GM13977 (cell line): ENCODE results near the gene SIX2.

Experiments used
- DNase-seq: peaks from one replicate; pipeline ENCODE4 v3.0.0; 2012; ENCODE audit warnings: low spot score
- CTCF ChIP-seq: IDR thresholded peaks from 2 replicates; pipeline ENCODE4 v1.5.1; 2012; ENCODE audit warnings: mild to moderate bottlenecking, control low read depth; ENCODE audit not compliant: insufficient read depth; ENCODE audit errors: extremely low read depth, missing control alignments
- in situ Hi-C: fragments of 300-500 bp; cut with MboI; formaldehyde crosslinking; loops from one replicate; pipeline ENCODE4 v1.12.0; 2022; ENCODE audit warnings: low sequenced_read_pairs, low pct_unique_long_range_greater_than_20kb, mixed read lengths, inconsistent platforms; ENCODE audit not compliant: unreplicated experiment

Gene SIX2

GRCh38 chr2:45024600-45025291, 15.5 kb upstream of the SIX2 start:
- peak; percentile 27 for TF ChIP-seq CTCF
- no peak for DNase-seq
- in situ Hi-C loops = no loop called here

- no peak for DNase-seq
- no peak for TF ChIP-seq CTCF
- in situ Hi-C loops = no loop called here
These were observed 14.8 kb upstream of the SIX2 start for GRCh38 chr2:45024097-45024496.

- DNase-seq = no peak
- no peak for TF ChIP-seq CTCF
- in situ Hi-C loops = no loop called here
These were observed 11.2 kb upstream of the SIX2 start for GRCh38 chr2:45020439-45020838.

- TF ChIP-seq CTCF = no peak
- no peak for DNase-seq
- in situ Hi-C loops = no loop called here
These were observed 8.8 kb upstream of the SIX2 start for GRCh38 chr2:45018023-45018422.

- DNase-seq = no peak
- TF ChIP-seq CTCF = no peak
- in situ Hi-C loops = no loop called here
These were observed 5.6 kb upstream of the SIX2 start for GRCh38 chr2:45014831-45015230.

- DNase-seq = peak; percentile 86
- TF ChIP-seq CTCF = peak; percentile 72
- in situ Hi-C loops = no loop called here
These were observed 4.9 kb upstream of the SIX2 start for GRCh38 chr2:45014016-45014702.
